ENCODE data around the gene PLCD3. TPM values are rescaled to one million over a fixed set of nuclear protein-coding genes. Genes with fewer than 3 reads are reported as not detected.

The PLCD3 gene
- total and polyA plus RNA-seq, 9 of the 15 experiments (the other 6 are each of a cell fraction or from before 2014, with no cell fraction given): 0.20 to 22.6 (median 7.5) TPM

DNA sequence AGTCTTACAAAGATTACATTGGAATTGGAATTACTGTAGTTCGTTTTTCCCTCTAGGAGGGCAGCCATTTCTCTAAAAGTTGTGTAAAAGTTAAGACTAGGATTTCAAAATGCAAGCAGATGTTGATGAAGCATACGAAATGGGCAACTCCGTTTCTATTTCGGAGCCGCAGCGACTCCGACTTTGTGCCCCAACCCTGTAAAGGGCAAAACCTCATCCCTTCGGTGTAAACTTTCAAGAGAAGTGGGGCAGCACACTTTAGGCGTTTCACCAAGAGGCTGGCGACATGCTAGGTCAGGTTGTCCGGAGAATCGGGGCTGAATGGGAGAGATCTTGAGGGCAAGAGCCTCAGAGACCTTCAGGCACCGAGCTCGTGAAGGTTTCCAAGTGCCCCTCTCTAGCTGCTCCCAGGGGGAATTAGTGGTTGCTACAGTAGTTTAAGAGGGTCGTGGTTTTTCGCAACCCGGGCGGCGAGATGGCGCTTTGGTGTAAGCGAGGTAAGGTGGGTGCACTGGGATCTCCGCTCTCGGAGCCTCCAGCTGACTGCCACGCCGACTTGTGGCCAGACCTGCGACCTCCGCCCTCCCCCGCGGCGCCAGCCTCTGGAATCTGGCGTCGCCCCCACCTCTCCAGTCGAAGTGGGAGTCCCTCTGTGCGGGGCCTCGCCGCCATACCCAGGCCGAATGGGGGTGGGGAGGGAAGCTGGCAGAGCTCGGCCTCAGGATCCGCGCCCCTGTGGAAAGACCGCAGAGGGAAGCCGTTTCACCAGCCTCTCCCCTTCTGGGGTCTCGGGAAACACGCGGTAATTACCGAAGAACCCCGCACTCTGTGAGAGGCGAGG lies 28.4 kb upstream of the PLCD3 start (continued):
- 0 out of 2 replicates have a peak, but pooled peaks have one; percentile 2 for TF ChIP-seq SMAD3 (CRISPR knock-in tag; conservative IDR thresholded peaks at IDR 0.05)
- TF ChIP-seq, protein P1, sequence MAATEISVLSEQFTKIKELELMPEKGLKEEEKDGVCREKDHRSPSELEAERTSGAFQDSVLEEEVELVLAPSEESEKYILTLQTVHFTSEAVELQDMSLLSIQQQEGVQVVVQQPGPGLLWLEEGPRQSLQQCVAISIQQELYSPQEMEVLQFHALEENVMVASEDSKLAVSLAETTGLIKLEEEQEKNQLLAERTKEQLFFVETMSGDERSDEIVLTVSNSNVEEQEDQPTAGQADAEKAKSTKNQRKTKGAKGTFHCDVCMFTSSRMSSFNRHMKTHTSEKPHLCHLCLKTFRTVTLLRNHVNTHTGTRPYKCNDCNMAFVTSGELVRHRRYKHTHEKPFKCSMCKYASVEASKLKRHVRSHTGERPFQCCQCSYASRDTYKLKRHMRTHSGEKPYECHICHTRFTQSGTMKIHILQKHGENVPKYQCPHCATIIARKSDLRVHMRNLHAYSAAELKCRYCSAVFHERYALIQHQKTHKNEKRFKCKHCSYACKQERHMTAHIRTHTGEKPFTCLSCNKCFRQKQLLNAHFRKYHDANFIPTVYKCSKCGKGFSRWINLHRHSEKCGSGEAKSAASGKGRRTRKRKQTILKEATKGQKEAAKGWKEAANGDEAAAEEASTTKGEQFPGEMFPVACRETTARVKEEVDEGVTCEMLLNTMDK (IDR thresholded peaks at IDR 0.05; ENCODE audit: borderline replicate concordance, insufficient read depth, low read depth, low read length, poor library complexity, severe bottlenecking): peak; percentile 18
- 0 out of 2 replicates have a peak, but pooled peaks have one; percentile 88 for TF ChIP-seq RBM14 (IDR thresholded peaks at IDR 0.05; ENCODE audit: borderline replicate concordance, insufficient read depth, low read depth, low read length)
- TF ChIP-seq, protein P2, sequence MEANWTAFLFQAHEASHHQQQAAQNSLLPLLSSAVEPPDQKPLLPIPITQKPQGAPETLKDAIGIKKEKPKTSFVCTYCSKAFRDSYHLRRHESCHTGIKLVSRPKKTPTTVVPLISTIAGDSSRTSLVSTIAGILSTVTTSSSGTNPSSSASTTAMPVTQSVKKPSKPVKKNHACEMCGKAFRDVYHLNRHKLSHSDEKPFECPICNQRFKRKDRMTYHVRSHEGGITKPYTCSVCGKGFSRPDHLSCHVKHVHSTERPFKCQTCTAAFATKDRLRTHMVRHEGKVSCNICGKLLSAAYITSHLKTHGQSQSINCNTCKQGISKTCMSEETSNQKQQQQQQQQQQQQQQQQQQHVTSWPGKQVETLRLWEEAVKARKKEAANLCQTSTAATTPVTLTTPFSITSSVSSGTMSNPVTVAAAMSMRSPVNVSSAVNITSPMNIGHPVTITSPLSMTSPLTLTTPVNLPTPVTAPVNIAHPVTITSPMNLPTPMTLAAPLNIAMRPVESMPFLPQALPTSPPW (CRISPR knock-in tag; IDR thresholded peaks at IDR 0.05): 0 out of 2 replicates have a peak, but pooled peaks have one; percentile 48
- TF ChIP-seq ZBTB17 (CRISPR knock-in tag; IDR thresholded peaks at IDR 0.05): 0 out of 2 replicates have a peak, but pooled peaks have one; percentile 39
- TF ChIP-seq, protein P3, sequence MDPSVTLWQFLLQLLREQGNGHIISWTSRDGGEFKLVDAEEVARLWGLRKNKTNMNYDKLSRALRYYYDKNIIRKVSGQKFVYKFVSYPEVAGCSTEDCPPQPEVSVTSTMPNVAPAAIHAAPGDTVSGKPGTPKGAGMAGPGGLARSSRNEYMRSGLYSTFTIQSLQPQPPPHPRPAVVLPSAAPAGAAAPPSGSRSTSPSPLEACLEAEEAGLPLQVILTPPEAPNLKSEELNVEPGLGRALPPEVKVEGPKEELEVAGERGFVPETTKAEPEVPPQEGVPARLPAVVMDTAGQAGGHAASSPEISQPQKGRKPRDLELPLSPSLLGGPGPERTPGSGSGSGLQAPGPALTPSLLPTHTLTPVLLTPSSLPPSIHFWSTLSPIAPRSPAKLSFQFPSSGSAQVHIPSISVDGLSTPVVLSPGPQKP (CRISPR knock-in tag; IDR thresholded peaks at IDR 0.05): no peak
- TF ChIP-seq, protein P4, sequence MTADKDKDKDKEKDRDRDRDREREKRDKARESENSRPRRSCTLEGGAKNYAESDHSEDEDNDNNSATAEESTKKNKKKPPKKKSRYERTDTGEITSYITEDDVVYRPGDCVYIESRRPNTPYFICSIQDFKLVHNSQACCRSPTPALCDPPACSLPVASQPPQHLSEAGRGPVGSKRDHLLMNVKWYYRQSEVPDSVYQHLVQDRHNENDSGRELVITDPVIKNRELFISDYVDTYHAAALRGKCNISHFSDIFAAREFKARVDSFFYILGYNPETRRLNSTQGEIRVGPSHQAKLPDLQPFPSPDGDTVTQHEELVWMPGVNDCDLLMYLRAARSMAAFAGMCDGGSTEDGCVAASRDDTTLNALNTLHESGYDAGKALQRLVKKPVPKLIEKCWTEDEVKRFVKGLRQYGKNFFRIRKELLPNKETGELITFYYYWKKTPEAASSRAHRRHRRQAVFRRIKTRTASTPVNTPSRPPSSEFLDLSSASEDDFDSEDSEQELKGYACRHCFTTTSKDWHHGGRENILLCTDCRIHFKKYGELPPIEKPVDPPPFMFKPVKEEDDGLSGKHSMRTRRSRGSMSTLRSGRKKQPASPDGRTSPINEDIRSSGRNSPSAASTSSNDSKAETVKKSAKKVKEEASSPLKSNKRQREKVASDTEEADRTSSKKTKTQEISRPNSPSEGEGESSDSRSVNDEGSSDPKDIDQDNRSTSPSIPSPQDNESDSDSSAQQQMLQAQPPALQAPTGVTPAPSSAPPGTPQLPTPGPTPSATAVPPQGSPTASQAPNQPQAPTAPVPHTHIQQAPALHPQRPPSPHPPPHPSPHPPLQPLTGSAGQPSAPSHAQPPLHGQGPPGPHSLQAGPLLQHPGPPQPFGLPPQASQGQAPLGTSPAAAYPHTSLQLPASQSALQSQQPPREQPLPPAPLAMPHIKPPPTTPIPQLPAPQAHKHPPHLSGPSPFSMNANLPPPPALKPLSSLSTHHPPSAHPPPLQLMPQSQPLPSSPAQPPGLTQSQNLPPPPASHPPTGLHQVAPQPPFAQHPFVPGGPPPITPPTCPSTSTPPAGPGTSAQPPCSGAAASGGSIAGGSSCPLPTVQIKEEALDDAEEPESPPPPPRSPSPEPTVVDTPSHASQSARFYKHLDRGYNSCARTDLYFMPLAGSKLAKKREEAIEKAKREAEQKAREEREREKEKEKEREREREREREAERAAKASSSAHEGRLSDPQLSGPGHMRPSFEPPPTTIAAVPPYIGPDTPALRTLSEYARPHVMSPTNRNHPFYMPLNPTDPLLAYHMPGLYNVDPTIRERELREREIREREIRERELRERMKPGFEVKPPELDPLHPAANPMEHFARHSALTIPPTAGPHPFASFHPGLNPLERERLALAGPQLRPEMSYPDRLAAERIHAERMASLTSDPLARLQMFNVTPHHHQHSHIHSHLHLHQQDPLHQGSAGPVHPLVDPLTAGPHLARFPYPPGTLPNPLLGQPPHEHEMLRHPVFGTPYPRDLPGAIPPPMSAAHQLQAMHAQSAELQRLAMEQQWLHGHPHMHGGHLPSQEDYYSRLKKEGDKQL (CRISPR knock-in tag; IDR thresholded peaks at IDR 0.05; ENCODE audit: borderline replicate concordance): 0 out of 2 replicates have a peak, but pooled peaks have one; percentile 24
- peak; percentile 100 for TF ChIP-seq CHD1 (IDR thresholded peaks at IDR 0.05; ENCODE audit: low read length)
- TF ChIP-seq CHD2 (IDR thresholded peaks at IDR 0.05; ENCODE audit: low read depth, low read length): no peak
- no peak for TF ChIP-seq FOXM1 (IDR thresholded peaks at IDR 0.05; ENCODE audit: low read depth)
- TF ChIP-seq FOXM1 (CRISPR knock-in tag; IDR thresholded peaks at IDR 0.05; ENCODE audit: low read depth): no peak
- 0 out of 2 replicates have a peak, but pooled peaks have one; percentile 7 for TF ChIP-seq TGIF2 (CRISPR knock-in tag; IDR thresholded peaks at IDR 0.05)
- TF ChIP-seq KLF1 (tag; IDR thresholded peaks at IDR 0.05): peak; percentile 11; the same call in 1 of the 2 replicates
- no peak for TF ChIP-seq ESRRA (IDR thresholded peaks at IDR 0.05; ENCODE audit: borderline replicate concordance, low read depth)
- TF ChIP-seq TRIM24 (IDR thresholded peaks at IDR 0.05): 0 out of 4 replicates have a peak, but pooled peaks of 1 of the 2 experiments have one; percentile 22
- TF ChIP-seq ZNF253 (CRISPR knock-in tag; conservative IDR thresholded peaks at IDR 0.05): no peak

All from K562 (cell line).